Smooth muscle cell (in vitro differentiated cells): Measurements from ENCODE around the gene SAMSN1. TPM values are rescaled to one million over a fixed set of nuclear protein-coding genes. Genes with fewer than 3 reads are reported as not detected.

Experiments
- DNase-seq: peaks from one replicate; lab custom pipeline; 2025; ENCODE audit not compliant: unreplicated experiment; lab: John Stamatoyannopoulos, UW
- H2AFZ ChIP-seq: fragments of 200-600 bp; sonication (generic); 2 replicates; pipeline ENCODE4 v1.6.0; 2016; ENCODE audit warnings: antibody characterized with exemption, low read depth, mild to moderate bottlenecking
- H3F3A ChIP-seq: fragments of 200-600 bp; sonication (generic); 2 replicates; pipeline ENCODE4 v1.6.0; 2017; ENCODE audit warnings: antibody characterized with exemption, low read depth
- H3K27ac ChIP-seq: fragments of 200-600 bp; sonication (generic); 2 replicates; pipeline ENCODE4 v1.5.1; 2016; ENCODE audit warnings: low read depth, mild to moderate bottlenecking
- H3K27me3 ChIP-seq: fragments of 200-600 bp; sonication (generic); 2 replicates; pipeline ENCODE4 v1.6.1; 2016; ENCODE audit warnings: low read depth, mild to moderate bottlenecking
- H3K36me3 ChIP-seq: fragments of 200-600 bp; sonication (generic); 2 replicates; pipeline ENCODE4 v1.5.1; 2016; ENCODE audit warnings: low read depth
- H3K4me1 ChIP-seq: fragments of 200-600 bp; sonication (generic); 2 replicates; pipeline ENCODE4 v1.5.1; 2016; ENCODE audit warnings: low read depth
- H3K4me2 ChIP-seq: fragments of 200-600 bp; sonication (generic); 2 replicates; pipeline ENCODE4 v1.6.0; 2016; ENCODE audit warnings: mild to moderate bottlenecking
- H3K4me3 ChIP-seq: fragments of 200-600 bp; sonication (generic); 2 replicates; pipeline ENCODE4 v1.5.1; 2016; ENCODE audit warnings: mild to moderate bottlenecking
- H3K79me2 ChIP-seq: fragments of 200-600 bp; sonication (generic); 2 replicates; pipeline ENCODE4 v1.6.0; 2016; ENCODE audit warnings: low read depth, mild to moderate bottlenecking
- H3K9ac ChIP-seq: fragments of 200-600 bp; sonication (generic); 2 replicates; pipeline ENCODE4 v1.6.0; 2016; ENCODE audit warnings: low read depth
- H3K9me3 ChIP-seq: fragments of 200-600 bp; sonication (generic); replicated peaks from 2 replicates; pipeline ENCODE4 v1.5.1; 2016; ENCODE audit warnings: low read depth
- H4K20me1 ChIP-seq: fragments of 200-600 bp; sonication (generic); 2 replicates; pipeline ENCODE4 v1.6.0; 2016; ENCODE audit warnings: low read depth
- WGBS: methylation state at CpG from one replicate; pipeline ENCODE4 v1.1.7; 2016; ENCODE audit warnings: low lambda C conversion rate; 5-methylcytosine and 5-hydroxymethylcytosine counted together
- polyA plus RNA-seq: library from polyadenylated mRNA; unstranded; fragments of >200 nt; fragmentation: Nextera tagmentation; extraction: Ambion mirVana; gene quantifications from 2 replicates; pipeline ENCODE4 v1.2.1, GENCODE V29; 2016
- total RNA-seq: library from RNA; depleted of rRNA; stranded (reverse); fragments of >200 nt; gene quantifications from 2 replicates; pipeline ENCODE4 v1.2.3, GENCODE V29; 2014
- TF ChIP-seq, protein P1 (sequence below): fragments of 200-600 bp; sonication (generic); IDR thresholded peaks from 2 replicates; pipeline ENCODE4 v1.5.1; 2017; ENCODE audit warnings: borderline replicate concordance, mild to moderate bottlenecking, antibody characterized with exemption; ENCODE audit not compliant: insufficient read depth, poor library complexity, severe bottlenecking

SAMSN1 gene
- total and polyA plus RNA-seq, 2 experiments from 2014 or later = 0.13 TPM; not detected in 1

- Histone ChIP-seq H3K27ac (no peak overlapping the region), H3K27me3 (no peaks in the 10 kb centered on the region), H4K20me1 (no peaks in the 10 kb centered on the region), H3K9me3 (no peaks in the 10 kb centered on the region), H3K36me3 (no peaks in the 10 kb centered on the region), H3F3A (no peaks in the 10 kb centered on the region), H3K4me1 (no peaks in the 10 kb centered on the region), H3K4me2 (no peak overlapping the region), H3K4me3 (no peak overlapping the region), H3K79me2 (no peaks in the 10 kb centered on the region), H3K9ac (no peak overlapping the region), H2AFZ (no peak overlapping the region)
- TF ChIP-seq, protein P1, sequence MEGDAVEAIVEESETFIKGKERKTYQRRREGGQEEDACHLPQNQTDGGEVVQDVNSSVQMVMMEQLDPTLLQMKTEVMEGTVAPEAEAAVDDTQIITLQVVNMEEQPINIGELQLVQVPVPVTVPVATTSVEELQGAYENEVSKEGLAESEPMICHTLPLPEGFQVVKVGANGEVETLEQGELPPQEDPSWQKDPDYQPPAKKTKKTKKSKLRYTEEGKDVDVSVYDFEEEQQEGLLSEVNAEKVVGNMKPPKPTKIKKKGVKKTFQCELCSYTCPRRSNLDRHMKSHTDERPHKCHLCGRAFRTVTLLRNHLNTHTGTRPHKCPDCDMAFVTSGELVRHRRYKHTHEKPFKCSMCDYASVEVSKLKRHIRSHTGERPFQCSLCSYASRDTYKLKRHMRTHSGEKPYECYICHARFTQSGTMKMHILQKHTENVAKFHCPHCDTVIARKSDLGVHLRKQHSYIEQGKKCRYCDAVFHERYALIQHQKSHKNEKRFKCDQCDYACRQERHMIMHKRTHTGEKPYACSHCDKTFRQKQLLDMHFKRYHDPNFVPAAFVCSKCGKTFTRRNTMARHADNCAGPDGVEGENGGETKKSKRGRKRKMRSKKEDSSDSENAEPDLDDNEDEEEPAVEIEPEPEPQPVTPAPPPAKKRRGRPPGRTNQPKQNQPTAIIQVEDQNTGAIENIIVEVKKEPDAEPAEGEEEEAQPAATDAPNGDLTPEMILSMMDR = no peak
- 34% methylated on average over 1 of the region's 1 CpG for WGBS
- no peak for DNase-seq
Measured at GRCh38 chr21:14554948-14555347, 8.8 kb upstream of the SAMSN1 start.

DNA sequence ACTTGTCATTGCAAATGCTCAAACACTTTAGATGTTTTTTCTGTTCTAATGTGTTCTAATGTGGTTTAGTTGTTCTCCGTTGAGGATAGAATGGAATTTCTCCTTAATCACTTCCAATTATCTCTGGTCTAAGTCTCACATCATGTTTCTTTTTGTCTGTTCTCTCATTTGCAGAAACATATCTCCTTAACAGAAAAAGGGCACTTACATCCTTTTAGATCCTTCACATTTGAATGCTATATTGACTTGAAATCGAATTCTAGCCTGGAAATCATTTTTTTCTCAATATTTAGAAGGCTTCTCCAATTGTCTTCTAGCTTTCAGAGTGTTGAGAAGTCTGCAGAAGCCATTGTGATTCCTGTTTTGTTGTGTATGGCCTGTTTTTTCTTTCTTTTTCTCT, 7.3 kb upstream of the SAMSN1 start:
- Histone ChIP-seq H3K27me3 (no peaks in the 10 kb centered on the region), H3K4me3 (no peak overlapping the region), H3F3A (no peaks in the 10 kb centered on the region), H3K4me1 (no peaks in the 10 kb centered on the region), H2AFZ (no peak overlapping the region), H3K9ac (no peak overlapping the region), H4K20me1 (no peaks in the 10 kb centered on the region), H3K9me3 (no peaks in the 10 kb centered on the region), H3K27ac (no peak overlapping the region), H3K36me3 (no peaks in the 10 kb centered on the region), H3K4me2 (no peak overlapping the region), H3K79me2 (no peaks in the 10 kb centered on the region)
- 65% methylated on average over 2 of the region's 2 CpGs for WGBS
- TF ChIP-seq, protein P1 = no peak
- DNase-seq = no peak

- Histone ChIP-seq H3K27me3 (no peaks in the 10 kb centered on the region), H2AFZ (no peak overlapping the region), H3K9ac (no peak overlapping the region), H3K36me3 (no peaks in the 10 kb centered on the region), H3K79me2 (no peaks in the 10 kb centered on the region), H4K20me1 (no peaks in the 10 kb centered on the region), H3K9me3 (no peaks in the 10 kb centered on the region), H3K4me2 (no peak overlapping the region), H3F3A (no peaks in the 10 kb centered on the region), H3K27ac (no peak overlapping the region), H3K4me1 (no peaks in the 10 kb centered on the region), H3K4me3 (no peak overlapping the region)
- 91% methylated on average over 2 of the region's 2 CpGs for WGBS
- TF ChIP-seq, protein P1 = no peak
- DNase-seq = no peak
Measured at GRCh38 chr21:14551741-14552140, 5.6 kb upstream of the SAMSN1 start.

GRCh38 chr21:14550135-14550534, 4.0 kb upstream of the SAMSN1 start:
- no peaks in the 10 kb centered on the region for H3K9me3 ChIP-seq
- no peak overlapping the region for H3K27ac ChIP-seq
- 80% methylated on average over 3 of the region's 3 CpGs for WGBS
- no peak overlapping the region for H3K4me2 ChIP-seq
- H3K4me1 ChIP-seq = no peaks in the 10 kb centered on the region
- no peaks in the 10 kb centered on the region for H3K27me3 ChIP-seq
- H3F3A ChIP-seq = no peaks in the 10 kb centered on the region
- H4K20me1 ChIP-seq = no peaks in the 10 kb centered on the region
- no peaks in the 10 kb centered on the region for H3K36me3 ChIP-seq
- DNase-seq = no peak
- TF ChIP-seq, protein P1 = no peak
- H3K4me3 ChIP-seq = no peak overlapping the region
- no peak overlapping the region for H2AFZ ChIP-seq
- H3K9ac ChIP-seq = no peak overlapping the region
- H3K79me2 ChIP-seq = no peaks in the 10 kb centered on the region
